LNCaP clone FGC (cell line): ENCODE data around the gene REG4.
A peak's percentile ranks its signal among the peaks of the same experiment; 100 is the strongest.

ENCODE experiments used
- DNase-seq: peaks from one replicate; pipeline ENCODE4 v3.0.0-alpha.2; 2011; ENCODE audit warnings: low read depth
- H3K4me3 ChIP-seq: 2 replicates; pipeline ENCODE4 v1.5.1; 2011; ENCODE audit warnings: mild to moderate bottlenecking, low read depth, low read length, control low read depth
- TF ChIP-seq, protein P1 (sequence below): IDR thresholded peaks from 2 replicates; pipeline ENCODE4 v1.5.1; 2012; ENCODE audit warnings: mild to moderate bottlenecking; ENCODE audit not compliant: control insufficient read depth, insufficient read depth; ENCODE audit errors: extremely low read depth

Gene REG4

DNA sequence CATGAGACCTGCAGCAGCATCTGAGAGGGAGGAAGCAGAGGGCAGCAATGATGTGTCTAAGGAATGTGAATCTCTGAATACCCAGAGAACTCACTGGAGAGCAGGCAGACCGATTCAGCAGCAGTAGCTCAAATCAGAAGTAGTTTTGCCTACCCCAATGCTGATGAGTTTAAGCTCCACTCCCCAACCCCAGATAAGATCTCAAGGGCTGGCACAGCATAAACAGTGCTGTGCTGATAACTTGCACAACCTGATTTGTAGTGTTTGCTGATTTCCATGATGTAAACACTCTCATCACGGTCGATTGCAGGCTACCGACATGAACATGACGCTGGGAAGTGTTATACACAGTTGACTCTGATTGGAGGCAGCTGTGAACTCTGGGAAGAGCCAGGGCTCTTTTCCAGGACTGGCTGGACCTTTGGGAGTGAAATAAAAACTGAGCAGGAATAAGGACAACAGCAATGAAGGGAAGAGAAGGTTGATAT lies 31.3 kb downstream of the REG4 start:
- TF ChIP-seq, protein P1, sequence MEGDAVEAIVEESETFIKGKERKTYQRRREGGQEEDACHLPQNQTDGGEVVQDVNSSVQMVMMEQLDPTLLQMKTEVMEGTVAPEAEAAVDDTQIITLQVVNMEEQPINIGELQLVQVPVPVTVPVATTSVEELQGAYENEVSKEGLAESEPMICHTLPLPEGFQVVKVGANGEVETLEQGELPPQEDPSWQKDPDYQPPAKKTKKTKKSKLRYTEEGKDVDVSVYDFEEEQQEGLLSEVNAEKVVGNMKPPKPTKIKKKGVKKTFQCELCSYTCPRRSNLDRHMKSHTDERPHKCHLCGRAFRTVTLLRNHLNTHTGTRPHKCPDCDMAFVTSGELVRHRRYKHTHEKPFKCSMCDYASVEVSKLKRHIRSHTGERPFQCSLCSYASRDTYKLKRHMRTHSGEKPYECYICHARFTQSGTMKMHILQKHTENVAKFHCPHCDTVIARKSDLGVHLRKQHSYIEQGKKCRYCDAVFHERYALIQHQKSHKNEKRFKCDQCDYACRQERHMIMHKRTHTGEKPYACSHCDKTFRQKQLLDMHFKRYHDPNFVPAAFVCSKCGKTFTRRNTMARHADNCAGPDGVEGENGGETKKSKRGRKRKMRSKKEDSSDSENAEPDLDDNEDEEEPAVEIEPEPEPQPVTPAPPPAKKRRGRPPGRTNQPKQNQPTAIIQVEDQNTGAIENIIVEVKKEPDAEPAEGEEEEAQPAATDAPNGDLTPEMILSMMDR = no peak
- H3K4me3 ChIP-seq = peak overlapping the region; percentile 33
- peak; percentile 100 for DNase-seq

DNA sequence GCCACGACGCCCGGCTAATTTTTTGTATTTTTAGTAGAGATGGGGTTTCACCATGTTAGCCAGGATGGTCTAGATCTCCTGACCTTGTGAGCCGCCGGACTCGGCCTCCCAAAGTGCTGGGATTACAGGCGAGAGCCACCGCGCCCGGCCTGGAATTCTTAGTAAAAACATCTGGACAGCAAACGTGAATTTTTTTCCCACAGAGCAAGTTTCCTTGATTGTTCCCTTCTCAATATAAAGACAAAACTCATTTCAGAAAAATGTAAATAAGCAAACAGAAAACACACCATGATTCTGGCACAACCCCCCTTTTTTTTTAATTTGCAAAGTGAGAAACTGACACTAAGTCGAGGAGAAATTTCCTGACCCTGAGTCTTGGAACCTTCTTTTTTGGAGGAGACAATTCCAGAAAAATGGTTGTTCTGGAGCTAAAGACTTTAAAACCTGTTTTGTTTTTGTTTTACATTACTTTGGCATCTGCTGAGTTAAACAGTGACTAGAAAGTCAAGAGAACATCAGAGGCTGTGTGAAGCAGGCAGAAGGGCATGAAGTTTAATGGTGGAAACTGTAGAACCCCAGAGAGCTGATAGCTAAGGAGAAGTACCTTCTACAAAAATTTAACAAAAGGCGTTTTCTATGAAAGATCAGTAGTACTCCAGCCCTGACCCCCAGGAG lies 32.2 kb downstream of the REG4 start:
- DNase-seq = no peak

DNA sequence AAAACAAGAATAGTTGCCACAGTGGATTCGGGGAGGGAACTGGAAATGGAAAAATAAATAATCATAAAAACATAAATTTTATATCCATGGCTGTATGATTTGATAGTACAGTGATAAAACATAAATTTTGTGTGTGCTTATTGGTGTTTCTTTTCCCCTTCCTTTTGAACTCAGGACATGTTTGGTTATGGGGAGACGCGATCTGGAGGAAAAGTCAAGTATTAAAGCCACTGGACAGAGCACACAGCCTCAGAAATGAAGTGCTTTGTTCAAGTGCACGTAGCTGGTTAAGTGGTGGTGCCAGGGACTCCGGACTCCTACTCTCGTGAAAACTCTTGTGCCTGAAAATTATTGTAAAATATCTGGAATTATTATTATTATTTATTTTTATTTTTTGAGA lies 32.9 kb downstream of the REG4 start:
- TF ChIP-seq, protein P1 = no peak
- H3K4me3 ChIP-seq = no peak overlapping the region
- DNase-seq = no peak

More for the DNA sequence above, 32.2 kb downstream of the REG4 start:
- H3K4me3 ChIP-seq = peak overlapping the region; percentile 33; the same call in 1 of the 2 replicates
- TF ChIP-seq, protein P1 = no peak

DNA sequence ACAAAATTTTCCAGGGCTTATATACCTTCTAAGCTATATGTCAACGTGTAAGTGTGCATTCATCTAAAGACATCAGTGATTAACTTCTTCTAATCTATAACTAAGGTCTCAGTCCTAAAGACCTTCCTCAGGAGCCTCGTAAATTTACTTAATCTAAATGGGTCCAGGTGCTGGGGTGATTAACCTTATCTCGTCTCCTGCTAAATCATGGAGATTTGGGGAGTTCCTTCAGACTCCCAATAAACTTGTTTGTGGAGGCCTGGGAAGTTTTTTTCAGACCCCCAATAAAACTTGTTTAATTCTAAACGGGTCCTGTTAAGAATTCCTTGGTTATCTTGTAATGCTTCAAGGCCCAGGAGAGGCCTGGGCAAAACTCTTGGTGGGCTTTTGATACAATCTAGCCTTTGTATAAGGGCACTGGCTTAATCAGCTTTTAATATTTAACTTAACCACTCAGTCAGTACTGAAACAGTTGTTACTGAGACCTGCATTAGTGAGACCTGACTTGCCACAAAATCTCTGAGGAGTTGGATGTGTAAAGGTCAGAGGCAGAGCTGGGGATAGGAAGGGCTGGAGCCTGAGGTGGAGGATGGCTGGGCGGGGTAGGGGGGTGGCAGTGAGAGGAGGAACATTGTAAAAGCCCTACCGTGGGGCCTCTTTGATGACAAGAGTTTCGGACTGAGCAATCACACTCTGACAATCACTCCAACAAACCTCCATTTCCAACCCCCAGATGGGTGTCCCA lies 36.3 kb downstream of the REG4 start:
- TF ChIP-seq, protein P1 = no peak
- DNase-seq = no peak
- no peak overlapping the region for H3K4me3 ChIP-seq

DNA sequence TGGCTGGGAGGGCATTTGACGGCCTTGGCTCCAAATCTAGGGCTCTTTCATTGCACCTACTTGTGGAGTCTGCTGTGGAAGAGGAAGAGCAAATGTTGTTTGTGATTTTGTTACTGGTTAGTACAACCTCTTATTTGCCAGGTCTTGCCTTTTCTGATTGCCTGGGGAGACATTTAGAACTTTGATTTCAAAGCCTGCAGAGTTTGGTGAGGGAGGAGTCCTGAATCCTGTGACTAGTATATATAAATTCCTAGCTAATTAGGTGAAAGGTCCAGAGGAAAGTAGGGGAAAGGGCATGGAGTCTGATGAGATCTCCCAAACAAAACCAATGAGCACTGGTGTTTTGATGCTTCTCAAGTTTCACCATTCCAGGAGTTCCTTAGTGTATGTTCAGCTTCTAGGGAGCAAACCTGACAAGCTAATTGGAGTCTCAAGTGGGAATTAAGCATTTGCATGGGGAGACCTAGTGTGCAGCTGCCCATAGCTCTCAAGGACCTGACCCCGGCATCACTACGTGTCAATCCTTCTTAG lies 37.5 kb downstream of the REG4 start:
- TF ChIP-seq, protein P1 = no peak
- DNase-seq = peak; percentile 41
- H3K4me3 ChIP-seq = no peak overlapping the region

DNA sequence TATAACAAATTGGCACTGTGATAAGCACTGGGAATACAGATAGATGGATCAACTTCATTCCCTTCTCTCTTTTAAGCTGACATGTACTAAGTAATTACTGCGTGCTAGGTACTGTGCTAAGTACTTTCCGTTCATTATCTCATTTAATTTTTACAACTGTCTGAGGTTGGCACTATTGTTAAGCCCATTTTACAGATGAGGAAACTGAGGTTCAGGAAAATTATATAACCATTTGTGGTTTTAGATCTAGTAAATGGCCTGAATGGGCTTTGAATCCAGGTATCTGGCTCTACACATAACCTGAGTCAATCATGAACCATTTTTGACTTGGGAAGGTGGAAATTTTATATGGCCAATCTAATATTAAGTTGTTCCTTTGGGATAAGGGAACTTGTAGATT lies 39.0 kb downstream of the REG4 start:
- no peak overlapping the region for H3K4me3 ChIP-seq
- TF ChIP-seq, protein P1 = no peak
- DNase-seq = no peak
